ENCODE results near the gene NR4A2. TPM values are rescaled to one million over a fixed set of nuclear protein-coding genes. Genes with fewer than 3 reads are reported as not detected.

Gene NR4A2
- total RNA-seq, 1 donor from 2014 or later = 8.3 TPM

GRCh38 chr2:156323754-156324153, 8.8 kb downstream of the NR4A2 start:
- Mint-ChIP-seq H3K4me3 (ENCODE audit: low read depth) (no peak overlapping the region), H3K9me3 (ENCODE audit: low read depth) (no peaks in the 10 kb centered on the region), H3K4me1 (ENCODE audit: low read depth) (peaks cover 8% of the 10 kb centered on the region), H3K27ac (no peak overlapping the region), H3K36me3 (ENCODE audit: insufficient read depth) (peaks cover 48% of the 10 kb centered on the region), H3K27me3 (peaks cover 50% of the 10 kb centered on the region)
- DNase-seq (ENCODE audit: low spot score, unreplicated experiment) = no peak
- TF ChIP-seq, protein P1, sequence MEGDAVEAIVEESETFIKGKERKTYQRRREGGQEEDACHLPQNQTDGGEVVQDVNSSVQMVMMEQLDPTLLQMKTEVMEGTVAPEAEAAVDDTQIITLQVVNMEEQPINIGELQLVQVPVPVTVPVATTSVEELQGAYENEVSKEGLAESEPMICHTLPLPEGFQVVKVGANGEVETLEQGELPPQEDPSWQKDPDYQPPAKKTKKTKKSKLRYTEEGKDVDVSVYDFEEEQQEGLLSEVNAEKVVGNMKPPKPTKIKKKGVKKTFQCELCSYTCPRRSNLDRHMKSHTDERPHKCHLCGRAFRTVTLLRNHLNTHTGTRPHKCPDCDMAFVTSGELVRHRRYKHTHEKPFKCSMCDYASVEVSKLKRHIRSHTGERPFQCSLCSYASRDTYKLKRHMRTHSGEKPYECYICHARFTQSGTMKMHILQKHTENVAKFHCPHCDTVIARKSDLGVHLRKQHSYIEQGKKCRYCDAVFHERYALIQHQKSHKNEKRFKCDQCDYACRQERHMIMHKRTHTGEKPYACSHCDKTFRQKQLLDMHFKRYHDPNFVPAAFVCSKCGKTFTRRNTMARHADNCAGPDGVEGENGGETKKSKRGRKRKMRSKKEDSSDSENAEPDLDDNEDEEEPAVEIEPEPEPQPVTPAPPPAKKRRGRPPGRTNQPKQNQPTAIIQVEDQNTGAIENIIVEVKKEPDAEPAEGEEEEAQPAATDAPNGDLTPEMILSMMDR (IDR thresholded peaks at IDR 0.05; ENCODE audit: unreplicated experiment) = no peak

GRCh38 chr2:156322686-156323231, 9.8 kb downstream of the NR4A2 start:
- Mint-ChIP-seq H3K9me3 (ENCODE audit: low read depth) (no peaks in the 10 kb centered on the region), H3K27me3 (peaks cover 53% of the 10 kb centered on the region), H3K4me1 (ENCODE audit: low read depth) (peaks cover 8% of the 10 kb centered on the region), H3K4me3 (ENCODE audit: low read depth) (peak overlapping the region; percentile 53), H3K27ac (no peak overlapping the region), H3K36me3 (ENCODE audit: insufficient read depth) (peaks cover 40% of the 10 kb centered on the region)
- TF ChIP-seq, protein P1 (IDR thresholded peaks at IDR 0.05; ENCODE audit: unreplicated experiment) = no peak
- DNase-seq (ENCODE audit: low spot score, unreplicated experiment) = no peak

GRCh38 chr2:156322051-156322685, 10.4 kb downstream of the NR4A2 start:
- Mint-ChIP-seq H3K36me3 (ENCODE audit: insufficient read depth) (peaks cover 36% of the 10 kb centered on the region), H3K27me3 (peaks cover 58% of the 10 kb centered on the region), H3K27ac (peak overlapping the region; percentile 21), H3K9me3 (ENCODE audit: low read depth) (no peaks in the 10 kb centered on the region), H3K4me1 (ENCODE audit: low read depth) (peaks cover 8% of the 10 kb centered on the region), H3K4me3 (ENCODE audit: low read depth) (peak overlapping the region; percentile 22)
- TF ChIP-seq, protein P1 (IDR thresholded peaks at IDR 0.05; ENCODE audit: unreplicated experiment) = no peak
- DNase-seq (ENCODE audit: low spot score, unreplicated experiment) = no peak

DNA sequence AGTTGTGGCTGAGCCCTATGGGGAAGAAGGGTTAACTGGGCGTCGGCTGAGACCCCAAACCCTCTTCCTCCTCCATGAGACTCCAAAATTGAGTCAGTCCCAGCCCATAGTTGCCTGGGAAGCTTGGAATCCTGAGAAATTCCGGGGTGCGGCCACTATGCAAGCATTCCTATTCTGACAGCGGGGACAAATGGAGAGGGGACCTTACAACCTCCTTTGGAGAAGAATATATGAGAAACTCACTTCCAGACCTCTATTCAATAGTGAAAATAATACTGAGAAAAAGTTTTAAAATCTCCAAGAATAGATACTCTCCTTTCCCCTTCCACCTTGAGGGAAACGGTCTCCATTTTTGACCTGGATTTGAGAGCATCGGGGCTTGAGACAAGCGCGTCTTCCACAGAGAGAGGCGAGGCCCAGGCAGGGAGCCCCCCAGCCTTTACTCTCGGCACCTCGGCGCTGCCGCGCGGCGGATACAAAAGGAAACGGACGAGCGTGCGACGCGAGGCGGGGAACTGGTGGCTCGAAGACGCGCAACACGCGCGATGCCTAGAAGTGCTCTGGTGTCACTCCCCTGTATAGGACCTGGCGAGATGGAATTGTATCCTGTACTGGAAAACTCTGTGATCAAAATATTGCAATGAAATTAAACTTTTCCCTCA, 11.1 kb downstream of the NR4A2 start:
- Mint-ChIP-seq H3K27ac (no peak overlapping the region), H3K4me1 (ENCODE audit: low read depth) (peaks cover 8% of the 10 kb centered on the region), H3K36me3 (ENCODE audit: insufficient read depth) (peaks cover 29% of the 10 kb centered on the region), H3K4me3 (ENCODE audit: low read depth) (peak overlapping the region; percentile 78), H3K27me3 (peaks cover 55% of the 10 kb centered on the region), H3K9me3 (ENCODE audit: low read depth) (no peaks in the 10 kb centered on the region)
- DNase-seq (ENCODE audit: low spot score, unreplicated experiment) = no peak
- TF ChIP-seq, protein P1 (IDR thresholded peaks at IDR 0.05; ENCODE audit: unreplicated experiment) = no peak

DNA sequence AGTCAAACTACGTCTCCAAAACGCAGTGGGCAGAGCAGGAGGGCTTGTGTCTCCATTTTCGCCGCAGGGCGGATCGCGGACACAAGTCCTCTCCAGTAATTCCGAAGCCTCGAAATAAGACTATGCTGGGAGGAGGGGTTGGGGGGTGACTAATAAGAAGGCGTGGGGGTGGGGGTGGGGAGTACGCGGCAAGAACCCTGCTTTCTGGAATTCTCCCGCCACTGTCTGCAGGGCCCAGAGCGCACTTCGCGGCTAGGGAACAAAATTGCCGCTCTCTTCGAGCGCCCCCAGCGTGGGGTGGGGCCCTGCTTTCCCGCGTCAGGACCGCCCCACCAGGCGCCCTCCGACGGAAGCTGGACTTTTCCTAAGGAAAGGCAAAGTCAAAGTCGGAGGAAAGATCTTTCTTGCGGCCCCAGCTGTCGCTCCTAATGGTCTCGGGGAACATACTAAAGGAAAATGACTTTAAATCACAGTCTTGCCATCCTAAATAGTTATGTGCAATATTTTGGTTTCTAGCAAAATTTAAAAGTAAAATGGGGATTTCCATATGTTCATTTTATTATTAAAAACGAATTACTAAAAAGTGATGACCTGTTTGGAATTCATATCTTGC, 11.9 kb downstream of the NR4A2 start:
- Mint-ChIP-seq H3K36me3 (ENCODE audit: insufficient read depth) (peaks cover 23% of the 10 kb centered on the region), H3K4me1 (ENCODE audit: low read depth) (peaks cover 8% of the 10 kb centered on the region), H3K27ac (no peak overlapping the region), H3K4me3 (ENCODE audit: low read depth) (peak overlapping the region; percentile 78), H3K9me3 (ENCODE audit: low read depth) (no peaks in the 10 kb centered on the region), H3K27me3 (peaks cover 59% of the 10 kb centered on the region)
- no peak for DNase-seq (ENCODE audit: low spot score, unreplicated experiment)
- TF ChIP-seq, protein P1 (IDR thresholded peaks at IDR 0.05; ENCODE audit: unreplicated experiment) = no peak

Measured in progenitor cell of endocrine pancreas (in vitro differentiated cells).